ENCODE results near the gene PAM16.

Gene PAM16

DNA sequence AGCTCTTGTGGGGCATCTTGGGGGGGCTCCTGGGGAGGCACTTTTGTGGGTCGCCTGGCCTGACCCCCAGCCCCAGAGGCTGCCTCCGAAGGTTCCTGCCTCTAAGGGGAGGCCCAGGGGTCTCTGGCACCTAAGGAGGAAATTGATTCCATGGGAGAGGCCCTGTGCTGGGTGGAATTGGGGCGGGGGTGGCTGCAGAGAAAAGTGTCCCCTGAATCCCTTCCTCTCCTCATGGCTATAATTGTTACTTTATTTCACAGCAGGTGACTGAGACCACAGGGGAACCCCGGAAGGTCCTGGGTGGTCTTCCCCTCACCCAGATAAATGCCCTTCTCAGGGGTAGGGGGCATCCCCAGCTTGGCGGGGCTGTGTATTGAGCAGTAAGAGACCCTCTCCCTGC, 32.2 kb downstream of the PAM16 start:
- H3K9me3 ChIP-seq (ENCODE audit: severe bottlenecking) = no peaks in the 10 kb centered on the region
- ATAC-seq (ENCODE audit: low read depth) (no peak), DNase-seq (ENCODE audit: low spot score) (no peak)
- H3K4me3 ChIP-seq (ENCODE audit: severe bottlenecking) = no peak overlapping the region
- no peaks in the 10 kb centered on the region for H3K27me3 ChIP-seq (ENCODE audit: insufficient read depth, poor library complexity, severe bottlenecking)
- H3K4me1 ChIP-seq (ENCODE audit: insufficient read depth, poor library complexity, severe bottlenecking) = peaks cover 49% of the 10 kb centered on the region
- peak overlapping the region; percentile 94 for H3K27ac ChIP-seq (ENCODE audit: poor library complexity, severe bottlenecking)
- H3K36me3 ChIP-seq (ENCODE audit: low read depth) = no peaks in the 10 kb centered on the region
- TF ChIP-seq, protein P1, sequence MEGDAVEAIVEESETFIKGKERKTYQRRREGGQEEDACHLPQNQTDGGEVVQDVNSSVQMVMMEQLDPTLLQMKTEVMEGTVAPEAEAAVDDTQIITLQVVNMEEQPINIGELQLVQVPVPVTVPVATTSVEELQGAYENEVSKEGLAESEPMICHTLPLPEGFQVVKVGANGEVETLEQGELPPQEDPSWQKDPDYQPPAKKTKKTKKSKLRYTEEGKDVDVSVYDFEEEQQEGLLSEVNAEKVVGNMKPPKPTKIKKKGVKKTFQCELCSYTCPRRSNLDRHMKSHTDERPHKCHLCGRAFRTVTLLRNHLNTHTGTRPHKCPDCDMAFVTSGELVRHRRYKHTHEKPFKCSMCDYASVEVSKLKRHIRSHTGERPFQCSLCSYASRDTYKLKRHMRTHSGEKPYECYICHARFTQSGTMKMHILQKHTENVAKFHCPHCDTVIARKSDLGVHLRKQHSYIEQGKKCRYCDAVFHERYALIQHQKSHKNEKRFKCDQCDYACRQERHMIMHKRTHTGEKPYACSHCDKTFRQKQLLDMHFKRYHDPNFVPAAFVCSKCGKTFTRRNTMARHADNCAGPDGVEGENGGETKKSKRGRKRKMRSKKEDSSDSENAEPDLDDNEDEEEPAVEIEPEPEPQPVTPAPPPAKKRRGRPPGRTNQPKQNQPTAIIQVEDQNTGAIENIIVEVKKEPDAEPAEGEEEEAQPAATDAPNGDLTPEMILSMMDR (IDR thresholded peaks at IDR 0.05; ENCODE audit: poor library complexity, severe bottlenecking) = no peak

DNA sequence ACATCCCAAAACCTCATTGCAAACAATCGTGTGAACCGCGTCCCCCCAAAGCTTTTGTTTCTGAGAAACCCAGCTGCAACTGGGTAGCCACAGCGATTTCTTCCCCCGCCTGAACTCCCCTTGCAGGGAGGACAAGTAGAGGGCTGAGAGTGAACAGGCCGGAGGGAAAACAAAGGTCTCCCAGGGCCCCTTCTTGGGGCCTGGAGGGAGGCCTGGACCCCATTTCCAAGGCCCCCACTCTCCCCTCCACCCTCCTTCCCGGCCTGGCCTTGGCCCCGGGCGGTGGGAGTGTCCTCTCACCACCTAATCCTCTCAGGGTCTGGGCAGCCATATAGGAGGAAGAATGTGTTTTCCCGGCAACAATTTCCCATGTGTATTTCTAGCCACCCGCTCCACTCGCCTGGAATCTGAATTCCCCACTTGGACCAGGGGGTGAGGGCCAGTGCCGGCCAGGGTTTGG, 32.6 kb downstream of the PAM16 start:
- Histone ChIP-seq H3K9me3 (ENCODE audit: severe bottlenecking) (no peaks in the 10 kb centered on the region), H3K27ac (ENCODE audit: poor library complexity, severe bottlenecking) (peak overlapping the region; percentile 94), H3K4me1 (ENCODE audit: insufficient read depth, poor library complexity, severe bottlenecking) (peaks cover 45% of the 10 kb centered on the region), H3K4me3 (ENCODE audit: severe bottlenecking) (no peak overlapping the region), H3K36me3 (ENCODE audit: low read depth) (no peaks in the 10 kb centered on the region), H3K27me3 (ENCODE audit: insufficient read depth, poor library complexity, severe bottlenecking) (no peaks in the 10 kb centered on the region)
- DNase-seq (ENCODE audit: low spot score) (no peak), ATAC-seq (ENCODE audit: low read depth) (no peak)
- TF ChIP-seq, protein P1 (IDR thresholded peaks at IDR 0.05; ENCODE audit: poor library complexity, severe bottlenecking) = no peak

DNA sequence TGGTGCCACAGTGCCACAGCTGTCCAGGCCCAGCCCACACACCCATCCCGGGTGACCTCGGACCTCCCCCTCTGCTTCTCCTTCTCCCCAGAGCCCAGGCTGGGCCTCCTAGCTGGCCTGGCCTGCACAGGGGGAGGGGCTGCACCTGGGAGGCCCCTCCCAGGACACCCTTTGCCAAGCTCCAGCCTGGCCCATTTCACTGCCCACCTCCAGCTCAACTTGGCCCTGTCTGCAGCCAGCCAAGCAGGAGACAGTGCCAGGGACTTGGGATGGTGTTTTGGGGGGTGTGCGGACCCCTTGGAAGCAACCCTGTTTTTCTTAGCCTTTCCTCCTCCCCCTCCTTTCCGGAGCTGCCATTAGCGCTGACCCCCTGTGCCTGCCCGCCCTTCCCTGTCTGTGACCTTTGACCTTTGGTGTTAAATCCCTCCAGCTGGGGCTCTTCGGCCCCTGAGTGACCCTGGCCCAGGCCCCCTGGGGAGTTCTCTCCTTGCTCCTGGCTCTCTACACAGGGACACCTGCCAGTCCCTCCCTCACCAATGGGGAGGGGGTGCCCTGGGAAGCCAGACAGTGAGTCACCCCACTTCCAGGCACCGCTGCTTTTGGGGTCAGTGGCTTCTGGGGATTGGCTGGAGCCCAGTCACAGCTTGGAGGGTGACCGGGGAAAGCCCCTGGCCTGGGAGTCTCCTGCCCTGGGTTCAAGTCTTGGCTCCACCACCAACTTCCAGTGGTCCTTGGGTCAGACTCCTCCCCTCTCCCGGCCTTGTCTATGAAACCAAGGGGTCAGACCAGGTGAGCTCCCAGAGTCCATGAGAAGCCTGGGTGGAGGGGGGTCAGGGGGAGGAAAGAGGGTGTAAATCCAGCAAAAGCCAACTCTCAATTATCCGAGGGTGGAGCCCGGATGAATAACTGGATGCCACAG, 33.3 kb downstream of the PAM16 start:
- H3K4me3 ChIP-seq (ENCODE audit: severe bottlenecking) = peak overlapping the region; percentile 61
- H3K27me3 ChIP-seq (ENCODE audit: insufficient read depth, poor library complexity, severe bottlenecking) = no peaks in the 10 kb centered on the region
- H3K9me3 ChIP-seq (ENCODE audit: severe bottlenecking) = no peaks in the 10 kb centered on the region
- H3K36me3 ChIP-seq (ENCODE audit: low read depth) = no peaks in the 10 kb centered on the region
- TF ChIP-seq, protein P1 (IDR thresholded peaks at IDR 0.05; ENCODE audit: poor library complexity, severe bottlenecking) = no peak
- peak; percentile 53 for ATAC-seq (ENCODE audit: low read depth)
- H3K4me1 ChIP-seq (ENCODE audit: insufficient read depth, poor library complexity, severe bottlenecking) = peaks cover 40% of the 10 kb centered on the region
- DNase-seq (ENCODE audit: low spot score) = peak; percentile 74
- peak overlapping the region; percentile 94 for H3K27ac ChIP-seq (ENCODE audit: poor library complexity, severe bottlenecking)

DNA sequence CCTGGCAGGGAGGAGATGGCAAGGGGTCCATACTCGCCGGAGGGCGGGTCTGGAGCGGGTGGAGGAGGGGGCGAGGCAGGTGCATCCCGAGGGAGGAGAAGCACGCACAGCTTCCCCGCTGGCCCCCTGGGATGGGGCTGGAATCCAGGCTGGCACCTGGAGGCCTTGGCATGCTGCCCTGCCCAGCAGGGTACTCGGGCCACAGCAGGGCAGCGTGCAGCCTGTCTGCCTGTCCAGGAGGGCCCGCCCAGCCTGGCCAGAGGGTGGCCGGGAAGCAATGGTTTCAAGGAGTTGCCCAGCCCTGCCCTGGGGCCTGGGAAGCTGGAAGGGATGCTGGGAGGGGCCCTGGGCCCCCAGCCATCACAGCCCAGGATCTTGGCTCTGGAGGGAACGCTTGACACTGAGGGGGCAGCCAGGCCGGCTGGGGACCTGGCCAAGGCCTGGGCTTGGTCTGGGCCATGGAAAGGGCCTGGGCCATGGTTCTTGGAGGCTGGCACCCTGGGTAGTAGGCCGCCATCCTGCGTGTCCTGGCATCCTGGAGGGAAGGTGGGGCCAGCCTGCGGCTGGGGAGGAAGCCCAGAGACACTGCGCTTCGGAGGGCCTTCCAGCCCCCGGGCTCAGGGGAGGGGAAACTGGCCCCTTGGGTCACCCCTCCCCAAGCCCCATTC, 34.1 kb downstream of the PAM16 start:
- Histone ChIP-seq H3K27ac (ENCODE audit: poor library complexity, severe bottlenecking) (peak overlapping the region; percentile 94), H3K36me3 (ENCODE audit: low read depth) (no peaks in the 10 kb centered on the region), H3K4me3 (ENCODE audit: severe bottlenecking) (peak overlapping the region; percentile 61), H3K27me3 (ENCODE audit: insufficient read depth, poor library complexity, severe bottlenecking) (no peaks in the 10 kb centered on the region), H3K9me3 (ENCODE audit: severe bottlenecking) (no peaks in the 10 kb centered on the region), H3K4me1 (ENCODE audit: insufficient read depth, poor library complexity, severe bottlenecking) (peaks cover 34% of the 10 kb centered on the region)
- DNase-seq (ENCODE audit: low spot score) = peak; percentile 79
- ATAC-seq (ENCODE audit: low read depth) = peak; percentile 60
- TF ChIP-seq, protein P1 (IDR thresholded peaks at IDR 0.05; ENCODE audit: poor library complexity, severe bottlenecking) = no peak

All from RWPE2 (cell line).